Stimulated activated naive B cell treated with anti-CD40 and anti-IgM and Interleukin-4, amounts not matched to agents 10 μg/mL and 1 μg/mL and 100 μg/mL, for 72 hours (primary cell): Measurements from ENCODE around the gene ZDHHC7.

ENCODE experiments used
- ATAC-seq, 2 donors: fragments of 150-1000 bp; cut with Tn5 transposase; replicated peaks; 2 replicates each; pipeline ENCODE4 v1.10.0; 2021; ENCODE audit warnings: moderate library complexity in 1 of 2
- DNase-seq: peaks from one replicate; pipeline ENCODE4 v3.0.0; 2021
- H3K27ac Mint-ChIP-seq: one replicate; pipeline ENCODE4 v1.8.0; 2022; ENCODE audit warnings: mild to moderate bottlenecking, mixed read lengths
- H3K27me3 Mint-ChIP-seq, 2 donors: one replicate each; pipeline ENCODE4 v1.8.0; 2022; ENCODE audit warnings: mixed read lengths in 2 of 2
- H3K36me3 Mint-ChIP-seq, 2 donors: one replicate each; pipeline ENCODE4 v1.8.0; 2022; ENCODE audit warnings: mixed read lengths in 2 of 2, mild to moderate bottlenecking in 1 of 2
- H3K4me1 Mint-ChIP-seq, 2 donors: one replicate each; pipeline ENCODE4 v1.8.0; 2022; ENCODE audit warnings: mixed read lengths in 2 of 2, mild to moderate bottlenecking in 1 of 2
- H3K4me3 Mint-ChIP-seq, 2 donors: one replicate each; pipeline ENCODE4 v1.8.0; 2022; ENCODE audit warnings: mild to moderate bottlenecking in 2 of 2, mixed read lengths in 2 of 2, moderate library complexity in 1 of 2
- H3K9me3 Mint-ChIP-seq, 2 donors: one replicate each; pipeline ENCODE4 v1.8.0; 2022; ENCODE audit warnings: mixed read lengths in 2 of 2, mild to moderate bottlenecking in 1 of 2

Gene ZDHHC7

GRCh38 chr16:84965428-84966415 is 45.6 kb downstream of the ZDHHC7 start:
- H3K4me1 Mint-ChIP-seq: peaks cover 5 to 6% of the 10 kb centered on the region in 2 donors

GRCh38 chr16:84964386-84965128 is 46.8 kb downstream of the ZDHHC7 start:
- Mint-ChIP-seq H3K27ac (no peak overlapping the region), H3K4me1 (peaks cover 0 to 3% of the 10 kb centered on the region in 2 donors), H3K9me3 (no peaks in the 10 kb centered on the region), H3K27me3 (peaks cover 7 to 25% of the 10 kb centered on the region in 2 donors), H3K36me3 (no peaks in the 10 kb centered on the region), H3K4me3 (no peak overlapping the region)
- DNase-seq (no peak), ATAC-seq (no peak)

More at GRCh38 chr16:84965428-84966415, 45.6 kb downstream of the ZDHHC7 start:
- H3K36me3 Mint-ChIP-seq: no peaks in the 10 kb centered on the region
- peak overlapping the region; percentile 33 for H3K27ac Mint-ChIP-seq
- peaks cover 7 to 24% of the 10 kb centered on the region in 2 donors for H3K27me3 Mint-ChIP-seq
- no peaks in the 10 kb centered on the region for H3K9me3 Mint-ChIP-seq
- ATAC-seq: no peak
- H3K4me3 Mint-ChIP-seq: peak overlapping the region in 1 of 2 donors; percentile 11
- DNase-seq: no peak

DNA sequence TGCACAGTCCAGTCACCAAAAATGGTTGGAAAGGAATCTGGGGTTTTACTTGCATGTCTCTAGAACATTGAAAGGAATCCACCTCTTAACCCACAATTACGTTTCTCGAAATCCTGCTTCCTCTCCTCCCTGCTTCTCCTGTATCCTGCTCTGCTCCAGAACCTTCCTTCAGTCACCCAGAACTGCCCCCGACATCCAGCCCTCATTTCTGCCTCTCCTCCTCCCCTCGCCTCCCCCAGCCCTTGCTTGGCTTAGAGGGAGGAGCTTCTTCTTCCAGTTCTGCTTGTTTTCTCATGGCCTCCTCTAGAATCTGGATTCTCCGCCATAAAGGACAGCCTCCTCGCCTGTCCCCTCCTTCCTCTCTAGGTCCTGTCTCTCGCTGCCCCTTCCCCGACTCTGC is 48.3 kb downstream of the ZDHHC7 start:
- Mint-ChIP-seq H3K4me1 (peaks cover 0 to 5% of the 10 kb centered on the region in 2 donors), H3K27me3 (peaks cover 7 to 31% of the 10 kb centered on the region in 2 donors), H3K9me3 (no peaks in the 10 kb centered on the region), H3K27ac (no peak overlapping the region), H3K4me3 (no peak overlapping the region), H3K36me3 (no peaks in the 10 kb centered on the region)
- DNase-seq (no peak), ATAC-seq (no peak)

DNA sequence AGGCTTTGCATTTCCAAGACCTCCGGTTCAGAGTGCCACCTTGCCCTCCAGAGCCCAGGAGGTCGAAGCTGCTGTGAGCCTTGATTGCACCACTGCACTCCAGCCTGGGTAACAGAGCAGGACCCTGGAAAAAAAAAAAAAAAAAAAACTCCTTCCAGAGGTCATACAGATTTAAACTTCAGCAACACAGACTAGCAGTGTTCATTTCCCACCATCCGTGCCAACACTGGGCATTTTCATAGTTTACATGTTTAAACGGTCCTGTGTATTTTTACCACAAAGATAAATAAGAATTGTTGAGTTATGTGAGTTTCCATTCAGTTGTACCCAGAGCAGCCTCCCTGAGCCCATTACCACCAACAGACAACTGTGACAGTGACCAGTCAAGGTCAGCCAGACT is 50.4 kb downstream of the ZDHHC7 start:
- DNase-seq (no peak), ATAC-seq (no peak)
- H3K27ac Mint-ChIP-seq: no peak overlapping the region
- no peaks in the 10 kb centered on the region for H3K9me3 Mint-ChIP-seq
- H3K27me3 Mint-ChIP-seq: peaks cover 7 to 30% of the 10 kb centered on the region in 2 donors
- no peak overlapping the region for H3K4me3 Mint-ChIP-seq
- no peaks in the 10 kb centered on the region for H3K36me3 Mint-ChIP-seq
- peaks cover 0 to 5% of the 10 kb centered on the region in 2 donors for H3K4me1 Mint-ChIP-seq

DNA sequence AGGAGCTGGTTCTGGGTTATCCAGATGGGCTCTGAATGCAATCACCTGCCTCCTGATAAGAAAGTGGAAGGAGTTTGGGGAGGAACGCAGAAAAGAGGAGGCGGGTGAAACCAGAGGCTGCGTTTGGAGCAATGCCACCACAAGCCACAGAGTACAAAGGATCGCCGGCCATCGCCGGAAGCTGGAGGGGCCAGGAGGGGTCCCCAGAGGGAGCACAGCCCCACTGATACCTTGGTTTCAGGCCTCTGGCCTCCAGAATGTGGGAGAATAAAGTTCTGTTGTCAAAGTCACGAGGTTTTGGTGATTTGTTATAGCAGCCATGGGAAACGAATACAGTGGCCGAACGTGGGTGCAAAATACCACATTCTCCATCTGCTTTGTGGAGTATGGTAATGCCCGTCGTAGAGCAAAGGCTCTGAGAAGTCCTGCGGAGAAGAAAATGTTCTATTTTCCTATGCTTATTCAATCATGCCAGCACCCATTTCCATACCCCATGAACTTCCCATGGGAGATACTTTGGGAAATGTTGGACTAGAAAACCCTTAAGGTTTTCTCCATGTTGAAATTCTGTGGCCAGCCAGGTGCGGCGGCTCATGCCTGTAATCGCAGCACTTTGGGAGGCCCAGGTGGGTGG is 51.4 kb downstream of the ZDHHC7 start:
- no peak for DNase-seq
- H3K36me3 Mint-ChIP-seq: no peaks in the 10 kb centered on the region
- no peak overlapping the region for H3K27ac Mint-ChIP-seq
- peaks cover 0 to 5% of the 10 kb centered on the region in 2 donors for H3K4me1 Mint-ChIP-seq
- peaks cover 7 to 26% of the 10 kb centered on the region in 2 donors for H3K27me3 Mint-ChIP-seq
- no peak overlapping the region for H3K4me3 Mint-ChIP-seq
- no peaks in the 10 kb centered on the region for H3K9me3 Mint-ChIP-seq
- no peak for ATAC-seq

DNA sequence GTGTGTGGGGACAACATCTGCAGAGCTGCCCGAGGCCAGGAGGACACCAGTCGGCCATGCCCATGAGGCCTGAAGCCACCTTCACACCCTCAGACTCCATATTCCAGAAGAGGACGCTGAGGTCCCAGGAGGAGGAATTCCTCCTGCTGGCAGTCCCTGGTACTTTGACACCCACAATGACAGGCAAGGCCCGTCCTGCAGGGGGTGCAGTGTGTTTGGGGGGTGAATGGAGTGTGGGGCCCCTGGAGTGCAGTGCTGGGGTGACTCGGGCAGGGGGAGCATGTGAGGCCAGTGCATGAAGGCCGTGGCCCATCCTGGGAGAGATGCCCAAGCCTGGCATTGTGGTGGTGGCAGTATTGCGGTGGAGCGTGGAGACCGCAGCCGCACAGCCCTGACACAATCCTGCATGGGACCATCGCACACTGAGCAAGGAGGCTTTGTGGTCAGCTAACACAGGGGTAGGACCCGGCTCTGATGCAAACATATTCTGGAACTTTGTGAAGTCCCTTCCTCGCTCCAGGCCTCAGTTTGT is 52.2 kb downstream of the ZDHHC7 start:
- no peaks in the 10 kb centered on the region for H3K9me3 Mint-ChIP-seq
- DNase-seq (no peak), ATAC-seq (no peak)
- no peak overlapping the region for H3K27ac Mint-ChIP-seq
- H3K4me1 Mint-ChIP-seq: peaks cover 0 to 5% of the 10 kb centered on the region in 2 donors
- H3K27me3 Mint-ChIP-seq: peaks cover 7 to 26% of the 10 kb centered on the region in 2 donors
- H3K36me3 Mint-ChIP-seq: no peaks in the 10 kb centered on the region
- H3K4me3 Mint-ChIP-seq: no peak overlapping the region

GRCh38 chr16:84957792-84958191 is 53.5 kb downstream of the ZDHHC7 start:
- Mint-ChIP-seq H3K27me3 (peaks cover 7 to 17% of the 10 kb centered on the region in 2 donors), H3K27ac (no peak overlapping the region), H3K36me3 (no peaks in the 10 kb centered on the region), H3K9me3 (no peaks in the 10 kb centered on the region), H3K4me1 (peaks cover 0 to 5% of the 10 kb centered on the region in 2 donors), H3K4me3 (no peak overlapping the region)
- ATAC-seq (no peak), DNase-seq (no peak)

- Mint-ChIP-seq H3K27ac (no peak overlapping the region), H3K27me3 (peaks cover 7 to 16% of the 10 kb centered on the region in 2 donors), H3K36me3 (no peaks in the 10 kb centered on the region), H3K4me3 (no peak overlapping the region), H3K4me1 (peaks cover 0 to 5% of the 10 kb centered on the region in 2 donors), H3K9me3 (no peaks in the 10 kb centered on the region)
- ATAC-seq: no peak
- no peak for DNase-seq
These were observed 54.1 kb downstream of the ZDHHC7 start for GRCh38 chr16:84957192-84957591.

DNA sequence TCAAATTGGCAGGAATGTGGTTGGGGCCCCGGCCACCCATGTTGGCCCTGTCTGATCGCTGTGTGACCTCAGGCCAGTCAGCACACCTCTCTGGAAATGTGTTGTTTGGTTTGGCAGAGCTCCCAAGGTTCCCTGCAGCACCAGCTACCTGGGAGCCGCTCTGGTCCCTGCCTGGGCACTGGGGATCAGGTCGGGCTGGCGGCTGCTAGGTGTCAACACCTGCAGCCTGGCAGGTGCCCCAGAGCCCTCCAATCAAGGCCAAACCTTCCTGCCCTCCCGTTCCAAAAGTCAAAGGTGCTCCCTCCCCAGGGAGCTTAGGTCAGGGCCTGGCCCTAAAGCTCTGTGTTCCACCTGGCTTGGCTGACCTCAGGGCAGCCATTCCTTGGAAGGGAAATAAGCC is 55.9 kb downstream of the ZDHHC7 start:
- no peak for ATAC-seq
- Mint-ChIP-seq H3K4me1 (peaks cover 0 to 5% of the 10 kb centered on the region in 2 donors), H3K27ac (no peak overlapping the region), H3K27me3 (peaks cover 0 to 12% of the 10 kb centered on the region in 2 donors), H3K4me3 (no peak overlapping the region), H3K36me3 (no peaks in the 10 kb centered on the region), H3K9me3 (no peaks in the 10 kb centered on the region)
- no peak for DNase-seq

DNA sequence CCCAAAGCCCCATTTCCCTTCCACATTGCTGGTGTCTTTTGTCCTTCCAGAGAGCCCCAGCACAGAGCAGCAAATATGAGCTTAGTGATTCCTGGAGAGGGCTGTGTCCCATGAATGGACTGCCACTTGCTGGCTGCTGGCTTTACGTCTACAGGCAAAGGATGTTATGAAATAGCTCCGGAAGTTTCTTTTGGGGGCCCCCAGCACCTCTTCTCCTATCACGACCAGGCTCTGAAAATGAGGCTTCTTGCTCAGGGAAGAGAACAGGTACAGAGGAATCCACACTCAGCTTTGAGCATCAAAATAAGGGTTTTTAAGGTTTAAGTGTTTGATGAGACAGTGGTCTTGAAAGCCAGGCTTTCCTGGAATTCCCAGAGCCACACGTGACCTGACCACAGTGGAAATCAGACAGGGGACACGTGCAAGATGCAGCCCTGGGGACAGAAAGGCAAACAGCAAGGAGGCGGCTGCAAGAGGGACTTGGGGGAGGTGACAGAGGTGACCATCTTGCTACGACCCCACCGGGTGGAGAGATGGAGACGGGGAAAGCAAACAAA is 58.1 kb downstream of the ZDHHC7 start:
- H3K36me3 Mint-ChIP-seq: no peaks in the 10 kb centered on the region
- H3K9me3 Mint-ChIP-seq: no peaks in the 10 kb centered on the region
- no peak overlapping the region for H3K4me3 Mint-ChIP-seq
- no peaks in the 10 kb centered on the region for H3K4me1 Mint-ChIP-seq
- no peak for ATAC-seq
- H3K27me3 Mint-ChIP-seq: peaks cover 0 to 4% of the 10 kb centered on the region in 2 donors
- DNase-seq: no peak
- H3K27ac Mint-ChIP-seq: no peak overlapping the region

GRCh38 chr16:84952335-84953189 is 58.8 kb downstream of the ZDHHC7 start:
- DNase-seq (peak; percentile 44), ATAC-seq (peak; percentile 89 to 93)
- H3K9me3 Mint-ChIP-seq: no peaks in the 10 kb centered on the region
- no peak overlapping the region for H3K4me3 Mint-ChIP-seq
- no peaks in the 10 kb centered on the region for H3K4me1 Mint-ChIP-seq
- H3K36me3 Mint-ChIP-seq: no peaks in the 10 kb centered on the region
- peaks cover 0 to 4% of the 10 kb centered on the region in 2 donors for H3K27me3 Mint-ChIP-seq
- H3K27ac Mint-ChIP-seq: no peak overlapping the region

DNA sequence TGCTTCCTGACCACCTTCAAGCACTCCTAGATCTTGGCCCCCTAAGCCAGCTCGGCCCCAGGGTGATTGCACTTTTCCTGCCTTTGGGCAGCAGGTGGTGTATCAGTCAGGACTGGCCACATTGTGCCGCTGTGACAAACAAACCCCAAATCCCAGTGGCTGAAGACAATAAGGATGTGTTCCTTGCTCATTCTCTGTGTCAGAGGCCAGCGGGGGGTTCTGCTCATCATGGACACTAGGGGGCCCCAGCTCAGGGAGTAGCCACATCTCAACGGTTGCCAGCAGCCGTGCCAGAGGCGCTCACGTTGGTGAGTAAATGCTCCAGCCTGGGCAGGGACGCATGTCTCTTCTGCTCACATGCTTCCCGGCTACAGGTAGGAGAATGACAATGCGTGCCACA is 60.4 kb downstream of the ZDHHC7 start:
- no peaks in the 10 kb centered on the region for H3K9me3 Mint-ChIP-seq
- H3K4me1 Mint-ChIP-seq: peaks cover 0 to 2% of the 10 kb centered on the region in 2 donors
- no peak overlapping the region for H3K4me3 Mint-ChIP-seq
- ATAC-seq (peak in 1 of 2 donors; percentile 35), DNase-seq (no peak)
- no peak overlapping the region for H3K27ac Mint-ChIP-seq
- no peaks in the 10 kb centered on the region for H3K36me3 Mint-ChIP-seq
- peaks cover 0 to 4% of the 10 kb centered on the region in 2 donors for H3K27me3 Mint-ChIP-seq
